A673 (cell line): ENCODE measurements around the gene SDK1. TPM values are rescaled to one million over a fixed set of nuclear protein-coding genes. Genes with fewer than 3 reads are reported as not detected.

Source experiments
- BruUV-seq: library from RNA; stranded (reverse); fragments of 400-500 nt; replicated peaks from 2 replicates; lab custom pipeline; 2021; lab: Mats Ljungman, UMichigan
- CTCF ChIA-PET: fragments of 300-600 bp; sonication (Branson Sonifier 250); formaldehyde crosslinking; loops from one replicate; lab custom pipeline; 2022; ENCODE audit warnings: antibody characterized with exemption; lab: Charles Lee
- POLR2A ChIA-PET: fragments of 300-600 bp; sonication (Branson Sonifier 250); formaldehyde crosslinking; loops from one replicate; lab custom pipeline; 2022; ENCODE audit warnings: antibody characterized with exemption; ENCODE audit not compliant: low non-redundant PET; lab: Charles Lee
- DNase-seq: peaks from one replicate; pipeline ENCODE4 v3.0.0-alpha.2; 2015; ENCODE audit warnings: low spot score
- H3K27ac ChIP-seq: fragments of 200-600 bp; sonication (generic); 2 replicates; pipeline ENCODE4 v1.5.1; 2016; ENCODE audit warnings: mixed run types, low read depth, mild to moderate bottlenecking, mixed read lengths, antibody characterized with exemption, low read length; ENCODE audit not compliant: poor library complexity, severe bottlenecking
- H3K27me3 ChIP-seq: fragments of 200-600 bp; sonication (generic); replicated peaks from 2 replicates; pipeline ENCODE4 v1.6.1; 2017; ENCODE audit warnings: mixed run types, low read depth, mild to moderate bottlenecking, mixed read lengths, antibody characterized with exemption, low read length; ENCODE audit not compliant: insufficient read depth, poor library complexity
- H3K36me3 ChIP-seq: fragments of 200-600 bp; sonication (generic); 2 replicates; pipeline ENCODE4 v1.6.1; 2016; ENCODE audit warnings: mixed run types, mild to moderate bottlenecking, mixed read lengths, antibody characterized with exemption, low read length; ENCODE audit not compliant: insufficient read depth, poor library complexity, severe bottlenecking
- H3K4me1 ChIP-seq: fragments of 200-600 bp; sonication (generic); 2 replicates; pipeline ENCODE4 v1.6.1; 2017; ENCODE audit warnings: mixed run types, mild to moderate bottlenecking, mixed read lengths, antibody characterized with exemption, low read length; ENCODE audit not compliant: insufficient read depth, poor library complexity, severe bottlenecking
- H3K4me3 ChIP-seq: fragments of 200-600 bp; sonication (generic); 2 replicates; pipeline ENCODE4 v1.5.1; 2016; ENCODE audit warnings: low read depth, mixed run types, mild to moderate bottlenecking, mixed read lengths, low read length; ENCODE audit not compliant: poor library complexity, severe bottlenecking
- H3K9me3 ChIP-seq: fragments of 200-600 bp; sonication (generic); 2 replicates; pipeline ENCODE4 v1.6.1; 2016; ENCODE audit warnings: mixed run types, low read depth, mild to moderate bottlenecking, mixed read lengths, antibody characterized with exemption, low read length; ENCODE audit not compliant: poor library complexity, severe bottlenecking
- EZH2 ChIP-seq: fragments of 200-600 bp; sonication (generic); IDR thresholded peaks from 2 replicates; pipeline ENCODE4 v1.6.1; 2017; ENCODE audit warnings: borderline replicate concordance, low read depth, mild to moderate bottlenecking, mixed read lengths, antibody characterized with exemption, low read length; ENCODE audit not compliant: poor library complexity, severe bottlenecking
- intact Hi-C: fragments of 100-400 bp; cut with micrococcal nuclease; formaldehyde crosslinking; loops from one replicate; pipeline ENCODE4 v1.10.0; 2022; ENCODE audit not compliant: unreplicated experiment
- total RNA-seq: library from RNA; stranded (reverse); gene quantifications from 2 replicates; pipeline ENCODE4 v1.2.3, GENCODE V29; 2021
- TF ChIP-seq, protein P1 (sequence below): fragments of 300-800, 200-600 bp; sonication (generic); conservative IDR thresholded peaks from 2 replicates; pipeline ENCODE4 v1.5.1; 2017; ENCODE audit warnings: low read depth, mild to moderate bottlenecking, antibody characterized with exemption, low read length, moderate library complexity, mixed read lengths

SDK1 gene
- total RNA-seq, 1 experiment from 2014 or later: 14.7 TPM

DNA sequence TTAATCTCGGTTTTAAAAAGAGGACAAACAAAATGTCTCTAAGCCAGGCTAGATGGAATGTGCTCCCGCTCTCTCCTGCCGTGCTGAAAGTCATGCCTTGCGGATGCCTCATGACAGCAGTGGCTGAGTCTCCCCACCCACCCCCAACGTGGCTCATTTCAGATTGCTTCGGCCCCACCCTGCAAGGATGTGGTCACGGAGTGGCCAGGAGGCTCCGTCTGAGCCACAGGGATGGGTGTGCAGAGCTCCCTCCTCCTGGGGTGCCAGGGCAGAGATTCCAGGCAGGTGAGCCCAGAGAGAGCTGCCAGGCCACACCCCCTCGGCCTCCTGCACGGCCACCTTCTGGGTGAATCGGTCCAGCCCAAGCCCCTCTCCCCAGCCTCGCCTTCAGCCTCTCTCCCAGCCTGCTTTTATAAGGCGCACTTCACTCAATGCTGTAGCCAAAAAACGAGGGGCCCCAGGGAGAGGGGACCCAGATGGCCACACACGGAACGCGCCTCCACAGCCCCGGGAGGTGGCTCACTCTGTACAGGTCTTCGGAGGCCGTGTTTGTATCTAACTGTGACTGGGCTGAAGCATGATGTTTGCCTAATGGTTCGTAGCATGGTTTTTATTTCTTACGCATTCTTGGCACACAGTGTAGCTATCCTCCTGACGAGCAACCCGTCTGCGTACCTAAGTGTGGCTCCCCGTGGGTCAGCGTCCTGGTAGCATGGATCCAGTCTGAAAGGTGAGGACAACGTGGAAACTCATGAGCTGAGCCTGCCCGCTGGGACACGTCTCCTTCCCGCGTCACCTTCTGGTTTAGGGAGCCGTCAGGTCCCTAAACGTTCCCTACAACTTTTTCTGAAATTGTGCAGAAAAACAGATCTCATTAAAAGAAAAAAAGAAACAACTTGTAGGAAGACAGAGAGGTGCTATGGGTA, 967.3 kb downstream of the SDK1 start:
- BruUV-seq: no TSS peak
- DNase-seq: no peak
- Histone ChIP-seq H3K4me3 (no peak overlapping the region), H3K27me3 (no peaks in the 10 kb centered on the region), H3K27ac (no peak overlapping the region), H3K36me3 (no peaks in the 10 kb centered on the region), H3K4me1 (no peaks in the 10 kb centered on the region), H3K9me3 (no peaks in the 10 kb centered on the region)
- ChIA-PET CTCF (no interaction called here), POLR2A (no interaction called here)
- TF ChIP-seq, protein P1, sequence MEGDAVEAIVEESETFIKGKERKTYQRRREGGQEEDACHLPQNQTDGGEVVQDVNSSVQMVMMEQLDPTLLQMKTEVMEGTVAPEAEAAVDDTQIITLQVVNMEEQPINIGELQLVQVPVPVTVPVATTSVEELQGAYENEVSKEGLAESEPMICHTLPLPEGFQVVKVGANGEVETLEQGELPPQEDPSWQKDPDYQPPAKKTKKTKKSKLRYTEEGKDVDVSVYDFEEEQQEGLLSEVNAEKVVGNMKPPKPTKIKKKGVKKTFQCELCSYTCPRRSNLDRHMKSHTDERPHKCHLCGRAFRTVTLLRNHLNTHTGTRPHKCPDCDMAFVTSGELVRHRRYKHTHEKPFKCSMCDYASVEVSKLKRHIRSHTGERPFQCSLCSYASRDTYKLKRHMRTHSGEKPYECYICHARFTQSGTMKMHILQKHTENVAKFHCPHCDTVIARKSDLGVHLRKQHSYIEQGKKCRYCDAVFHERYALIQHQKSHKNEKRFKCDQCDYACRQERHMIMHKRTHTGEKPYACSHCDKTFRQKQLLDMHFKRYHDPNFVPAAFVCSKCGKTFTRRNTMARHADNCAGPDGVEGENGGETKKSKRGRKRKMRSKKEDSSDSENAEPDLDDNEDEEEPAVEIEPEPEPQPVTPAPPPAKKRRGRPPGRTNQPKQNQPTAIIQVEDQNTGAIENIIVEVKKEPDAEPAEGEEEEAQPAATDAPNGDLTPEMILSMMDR: no peak
- no peak for TF ChIP-seq EZH2
- intact Hi-C loops: no loop called here

DNA sequence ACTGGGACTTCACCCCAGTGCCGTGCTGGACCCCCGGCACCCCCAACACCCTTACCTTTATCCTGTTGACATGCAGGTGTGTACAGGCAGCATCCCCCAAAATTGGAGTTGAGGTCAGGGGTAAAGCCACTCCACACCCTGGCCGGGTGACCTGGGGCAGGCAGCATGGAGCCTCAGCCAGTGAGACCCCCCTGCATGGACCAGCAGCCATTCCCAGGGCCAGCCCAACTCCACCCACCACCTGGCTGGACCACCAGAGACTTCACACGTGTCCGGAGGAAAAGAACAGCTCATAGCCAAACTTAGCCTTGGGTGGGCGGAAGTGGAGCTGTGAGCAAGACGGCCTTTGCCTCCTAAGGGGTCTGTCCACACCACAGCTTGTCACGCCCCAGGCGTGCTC, 968.0 kb downstream of the SDK1 start:
- intact Hi-C loops: no loop called here
- no TSS peak for BruUV-seq
- Histone ChIP-seq H3K9me3 (no peaks in the 10 kb centered on the region), H3K36me3 (no peaks in the 10 kb centered on the region), H3K4me3 (no peak overlapping the region), H3K27me3 (no peaks in the 10 kb centered on the region), H3K4me1 (no peaks in the 10 kb centered on the region), H3K27ac (no peak overlapping the region)
- CTCF ChIA-PET: no interaction called here
- DNase-seq: no peak
- no peak for TF ChIP-seq EZH2
- TF ChIP-seq, protein P1: no peak
- POLR2A ChIA-PET: no interaction called here

DNA sequence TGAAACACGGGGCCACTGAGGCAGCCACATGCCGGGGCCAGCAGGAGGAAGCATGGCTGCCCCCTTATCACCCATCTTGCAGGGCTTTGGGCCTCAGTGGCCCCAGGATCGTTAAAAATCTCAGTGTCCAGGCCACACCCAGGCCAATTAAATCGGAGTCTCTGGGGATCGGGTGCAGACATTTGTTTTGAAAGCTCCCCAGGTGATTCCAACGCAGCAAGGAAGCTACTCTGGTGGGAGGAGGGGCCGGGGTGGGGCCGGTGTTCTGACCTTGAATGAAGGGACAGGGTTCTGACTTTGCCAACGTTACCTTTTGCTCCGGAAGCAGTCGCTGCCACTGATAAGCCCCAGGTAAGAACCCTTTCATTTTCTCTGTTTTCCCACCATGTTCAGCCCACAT, 968.7 kb downstream of the SDK1 start:
- POLR2A ChIA-PET: no interaction called here
- Histone ChIP-seq H3K9me3 (peaks cover 4% of the 10 kb centered on the region), H3K4me1 (no peaks in the 10 kb centered on the region), H3K27me3 (no peaks in the 10 kb centered on the region), H3K27ac (no peak overlapping the region), H3K4me3 (no peak overlapping the region), H3K36me3 (no peaks in the 10 kb centered on the region)
- no TSS peak for BruUV-seq
- CTCF ChIA-PET: no interaction called here
- TF ChIP-seq EZH2: no peak
- TF ChIP-seq, protein P1: no peak
- DNase-seq: no peak
- intact Hi-C loops: no loop called here
